Activated gamma-delta T cell treated with Interleukin-2 at 50 U/mL for 16 hours (primary cell): ENCODE data around the gene INPP5A.
"Not testable (repeated sequence)": the region's sequence is repeated elsewhere in the genome, so short reads cannot be mapped to it uniquely, and the experiment has no call there.

Source experiments
- DNase-seq: peaks from one replicate; pipeline ENCODE4 v3.0.0-alpha.2; 2020

The INPP5A gene

GRCh38 chr10:132665946-132666704 is 128.5 kb downstream of the INPP5A start:
- no peak for DNase-seq

- DNase-seq = no peak
These were observed 129.2 kb downstream of the INPP5A start for GRCh38 chr10:132666705-132667341.

GRCh38 chr10:132667342-132668047 is 129.9 kb downstream of the INPP5A start:
- DNase-seq = no peak

- no peak for DNase-seq
These were observed 130.4 kb downstream of the INPP5A start for GRCh38 chr10:132668048-132668394.

- no peak for DNase-seq
These were observed 131.7 kb downstream of the INPP5A start for GRCh38 chr10:132669208-132669861.

GRCh38 chr10:132670546-132671227 is 133.1 kb downstream of the INPP5A start:
- no peak for DNase-seq

- DNase-seq = no peak
These were observed 133.9 kb downstream of the INPP5A start for GRCh38 chr10:132671228-132672154.

GRCh38 chr10:132673746-132674145 is 136.2 kb downstream of the INPP5A start:
- not testable (repeated sequence) for DNase-seq

GRCh38 chr10:132674311-132674710 is 136.7 kb downstream of the INPP5A start:
- no peak for DNase-seq

- DNase-seq = no peak
These were observed 137.6 kb downstream of the INPP5A start for GRCh38 chr10:132675031-132675740.

GRCh38 chr10:132676193-132676891 is 138.8 kb downstream of the INPP5A start:
- no peak for DNase-seq

- no peak for DNase-seq
These were observed 139.5 kb downstream of the INPP5A start for GRCh38 chr10:132677096-132677472.

- no peak for DNase-seq
These were observed 140.1 kb downstream of the INPP5A start for GRCh38 chr10:132677473-132678227.

GRCh38 chr10:132678436-132679216 is 141.0 kb downstream of the INPP5A start:
- DNase-seq = no peak

- no peak for DNase-seq
These were observed 141.6 kb downstream of the INPP5A start for GRCh38 chr10:132679217-132679595.

- no peak for DNase-seq
These were observed 142.1 kb downstream of the INPP5A start for GRCh38 chr10:132679640-132680039.

GRCh38 chr10:132680741-132681140 is 143.2 kb downstream of the INPP5A start:
- not testable (repeated sequence) for DNase-seq

- DNase-seq = no peak
These were observed 144.5 kb downstream of the INPP5A start for GRCh38 chr10:132681858-132682755.
